ENCODE results near the gene GNG12.

The GNG12 gene

GRCh38 chr1:67792741-67793458, 40.4 kb downstream of the GNG12 start:
- no peak for TF ChIP-seq CTCF (IDR thresholded peaks at IDR 0.05; ENCODE audit: low read depth, low read length)

GRCh38 chr1:67792103-67792502, 41.2 kb downstream of the GNG12 start:
- no peak for TF ChIP-seq CTCF (IDR thresholded peaks at IDR 0.05; ENCODE audit: low read depth, low read length)
- DNase-seq (ENCODE audit: extremely low read depth, low read depth) = peak; percentile 73

More at GRCh38 chr1:67792741-67793458, 40.4 kb downstream of the GNG12 start:
- no peak for DNase-seq (ENCODE audit: extremely low read depth, low read depth)

- no peak for TF ChIP-seq CTCF (IDR thresholded peaks at IDR 0.05; ENCODE audit: low read depth, low read length)
- DNase-seq (ENCODE audit: extremely low read depth, low read depth) = peak; percentile 78
Observed at GRCh38 chr1:67791686-67792085, 41.6 kb downstream of the GNG12 start.

- TF ChIP-seq CTCF (IDR thresholded peaks at IDR 0.05; ENCODE audit: low read depth, low read length) = no peak
- DNase-seq (ENCODE audit: extremely low read depth, low read depth) = no peak
Observed at GRCh38 chr1:67791261-67791660, 42.0 kb downstream of the GNG12 start.

- no peak for TF ChIP-seq CTCF (IDR thresholded peaks at IDR 0.05; ENCODE audit: low read depth, low read length)
- DNase-seq (ENCODE audit: extremely low read depth, low read depth) = no peak
Observed at GRCh38 chr1:67790201-67790692, 43.0 kb downstream of the GNG12 start.

- TF ChIP-seq CTCF (IDR thresholded peaks at IDR 0.05; ENCODE audit: low read depth, low read length) = no peak
- DNase-seq (ENCODE audit: extremely low read depth, low read depth) = no peak
Observed at GRCh38 chr1:67789551-67789950, 43.7 kb downstream of the GNG12 start.

- no peak for TF ChIP-seq CTCF (IDR thresholded peaks at IDR 0.05; ENCODE audit: low read depth, low read length)
- DNase-seq (ENCODE audit: extremely low read depth, low read depth) = no peak
Observed at GRCh38 chr1:67788904-67789303, 44.4 kb downstream of the GNG12 start.
